SIG-M5 (cell line): Measurements from ENCODE around the gene RPS21.

Experiments
- DNase-seq: peaks from one replicate; lab custom pipeline; 2025; lab: John Stamatoyannopoulos, UW

RPS21 gene

GRCh38 chr20:62410746-62411478 lies 24.0 kb downstream of the RPS21 start:
- DNase-seq, result no peak

- no peak for DNase-seq
These were observed 24.7 kb downstream of the RPS21 start for GRCh38 chr20:62411479-62412193.

GRCh38 chr20:62412194-62413024 lies 25.5 kb downstream of the RPS21 start:
- DNase-seq, result no peak

- DNase-seq, result no peak
These were observed 26.2 kb downstream of the RPS21 start for GRCh38 chr20:62413025-62413570.

- no peak for DNase-seq
These were observed 27.1 kb downstream of the RPS21 start for GRCh38 chr20:62413896-62414481.

GRCh38 chr20:62415354-62416111 lies 28.6 kb downstream of the RPS21 start:
- DNase-seq, result no peak

GRCh38 chr20:62416651-62417637 lies 30.0 kb downstream of the RPS21 start:
- no peak for DNase-seq

- DNase-seq, result no peak
These were observed 31.2 kb downstream of the RPS21 start for GRCh38 chr20:62417981-62418708.

GRCh38 chr20:62418709-62419487 lies 32.0 kb downstream of the RPS21 start:
- DNase-seq, result no peak

- no peak for DNase-seq
These were observed 32.9 kb downstream of the RPS21 start for GRCh38 chr20:62419759-62420158.

GRCh38 chr20:62420846-62421715 lies 34.2 kb downstream of the RPS21 start:
- DNase-seq, result no peak

GRCh38 chr20:62421716-62421990 lies 34.8 kb downstream of the RPS21 start:
- DNase-seq, result no peak

GRCh38 chr20:62422636-62423325 lies 35.9 kb downstream of the RPS21 start:
- DNase-seq, result no peak

GRCh38 chr20:62423326-62423706 lies 36.4 kb downstream of the RPS21 start:
- DNase-seq, result no peak

- no peak for DNase-seq
These were observed 37.6 kb downstream of the RPS21 start for GRCh38 chr20:62424249-62425107.
